ENCODE data around the gene ATP8B4. TPM values are rescaled to one million over a fixed set of nuclear protein-coding genes. Genes with fewer than 3 reads are reported as not detected.

The ATP8B4 gene
- total and polyA plus RNA-seq, 2 of the 8 experiments (the other 6 are each of a cell fraction or from before 2014, with no cell fraction given): 0.17 to 0.24 TPM

DNA sequence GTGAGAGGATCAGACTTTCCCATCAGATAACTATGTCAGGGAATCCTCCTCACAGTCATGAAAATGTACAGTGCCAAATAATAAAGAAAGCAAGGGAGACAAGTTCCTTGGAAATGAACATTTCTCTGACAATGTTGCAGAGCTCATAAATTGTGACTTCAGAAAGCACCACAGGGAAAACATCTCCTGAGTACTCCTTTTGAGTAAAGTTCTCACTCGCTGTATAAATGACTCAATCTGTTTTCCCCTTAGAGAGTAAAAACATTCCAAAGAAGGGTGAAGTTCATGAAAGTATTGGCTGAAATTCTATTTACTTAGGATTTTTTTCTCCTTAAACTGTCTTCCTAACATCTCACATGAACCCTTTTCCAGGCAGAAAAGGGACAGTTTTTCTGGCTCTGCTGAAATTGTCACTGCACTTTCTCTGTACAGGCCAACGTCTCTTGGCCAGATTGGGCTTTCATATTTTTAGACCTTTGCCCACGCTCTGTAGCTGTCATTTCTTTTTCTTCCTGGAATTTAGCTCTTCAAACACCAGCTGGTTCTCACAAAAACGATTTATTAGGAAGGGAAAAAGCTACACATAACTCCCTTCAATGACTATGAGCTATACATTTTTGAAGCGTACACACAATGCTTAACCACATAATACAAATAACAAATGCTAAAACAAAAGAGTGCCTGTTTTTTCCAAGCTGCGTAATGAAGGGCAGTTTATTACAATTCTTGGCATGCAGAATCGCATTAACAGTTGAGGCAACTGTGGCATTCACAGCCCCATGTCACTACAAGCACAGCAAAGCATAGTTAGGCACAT lies 216.1 kb downstream of the ATP8B4 start (continued):
- TF ChIP-seq SRF (IDR thresholded peaks at IDR 0.05; ENCODE audit: low read depth, low read length): no peak
- no peak for TF ChIP-seq HDAC2 (IDR thresholded peaks at IDR 0.05; ENCODE audit: borderline replicate concordance in 1 of 2, low read depth in 2 of 2, low read length in 2 of 2)
